HG03095 (cell line): ENCODE results near the gene DLEC1.
"Not testable (repeated sequence)": the region's sequence is repeated elsewhere in the genome, so short reads cannot be mapped to it uniquely, and the experiment has no call there.

Source experiments
- ATAC-seq: cut with Tn5 transposase; IDR thresholded peaks from one replicate; pipeline ENCODE4 v1.9.1; 2021; ENCODE audit warnings: moderate library complexity; ENCODE audit not compliant: unreplicated experiment

Gene DLEC1

DNA sequence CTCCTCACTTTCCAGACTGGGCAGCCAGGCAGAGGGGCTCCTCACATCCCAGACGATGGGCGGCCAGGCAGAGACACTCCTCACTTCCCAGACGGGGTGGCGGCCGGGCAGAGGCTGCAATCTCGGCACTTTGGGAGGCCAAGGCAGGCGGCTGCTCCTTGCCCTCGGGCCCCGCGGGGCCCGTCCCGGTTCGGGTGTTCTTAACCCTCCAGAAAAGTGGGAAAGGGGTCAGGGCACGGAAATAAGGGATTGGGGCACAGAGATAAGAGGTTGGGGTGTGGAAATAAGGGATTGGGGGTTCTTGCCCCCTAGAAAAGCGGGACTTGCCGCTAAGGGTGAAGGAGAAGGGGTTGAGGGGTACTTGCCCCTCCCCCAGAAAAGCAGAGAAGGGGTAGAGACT lies 43.3 kb downstream of the DLEC1 start:
- not testable (repeated sequence) for ATAC-seq

DNA sequence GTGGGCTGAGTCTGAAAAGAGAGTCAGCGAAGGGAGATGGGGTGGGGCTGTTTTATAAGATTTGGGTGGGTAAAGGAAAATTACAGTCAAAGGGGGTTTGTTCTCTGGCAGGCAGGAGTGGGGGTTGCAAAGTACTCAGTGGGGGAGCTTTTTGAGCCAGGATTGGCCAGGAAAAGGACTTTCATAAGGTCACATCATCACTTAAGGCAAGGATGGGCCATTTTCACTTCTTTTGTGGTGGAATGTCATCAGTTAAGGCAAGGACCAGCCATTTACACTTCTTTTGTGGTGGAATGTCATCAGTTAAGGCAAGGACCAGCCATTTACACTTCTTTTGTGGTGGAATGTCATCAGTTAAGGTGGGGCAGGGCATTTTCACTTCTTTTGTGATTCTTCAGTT lies 44.2 kb downstream of the DLEC1 start:
- ATAC-seq = not testable (repeated sequence)

DNA sequence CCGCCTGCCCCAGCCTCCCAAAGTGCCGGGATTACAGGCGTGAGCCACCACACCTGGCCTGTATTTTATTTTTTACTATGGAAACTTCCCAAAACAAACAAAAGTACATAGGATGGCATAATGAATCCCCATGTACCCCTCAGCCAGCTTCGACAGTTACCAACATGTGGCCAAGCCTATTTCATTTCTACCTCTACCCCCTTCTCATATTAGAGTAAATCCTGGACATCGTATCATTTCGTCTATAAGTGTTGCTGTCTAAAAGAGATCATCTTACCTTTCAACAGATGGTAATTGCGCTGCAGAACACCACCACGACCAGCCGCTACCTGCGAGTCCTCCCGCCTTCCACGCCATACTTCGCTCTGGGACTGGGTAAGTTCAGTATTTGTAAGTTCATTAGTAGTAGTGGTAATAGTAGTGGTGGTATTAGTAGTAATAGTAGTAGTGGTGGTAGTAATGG lies 44.9 kb downstream of the DLEC1 start:
- ATAC-seq = no peak

DNA sequence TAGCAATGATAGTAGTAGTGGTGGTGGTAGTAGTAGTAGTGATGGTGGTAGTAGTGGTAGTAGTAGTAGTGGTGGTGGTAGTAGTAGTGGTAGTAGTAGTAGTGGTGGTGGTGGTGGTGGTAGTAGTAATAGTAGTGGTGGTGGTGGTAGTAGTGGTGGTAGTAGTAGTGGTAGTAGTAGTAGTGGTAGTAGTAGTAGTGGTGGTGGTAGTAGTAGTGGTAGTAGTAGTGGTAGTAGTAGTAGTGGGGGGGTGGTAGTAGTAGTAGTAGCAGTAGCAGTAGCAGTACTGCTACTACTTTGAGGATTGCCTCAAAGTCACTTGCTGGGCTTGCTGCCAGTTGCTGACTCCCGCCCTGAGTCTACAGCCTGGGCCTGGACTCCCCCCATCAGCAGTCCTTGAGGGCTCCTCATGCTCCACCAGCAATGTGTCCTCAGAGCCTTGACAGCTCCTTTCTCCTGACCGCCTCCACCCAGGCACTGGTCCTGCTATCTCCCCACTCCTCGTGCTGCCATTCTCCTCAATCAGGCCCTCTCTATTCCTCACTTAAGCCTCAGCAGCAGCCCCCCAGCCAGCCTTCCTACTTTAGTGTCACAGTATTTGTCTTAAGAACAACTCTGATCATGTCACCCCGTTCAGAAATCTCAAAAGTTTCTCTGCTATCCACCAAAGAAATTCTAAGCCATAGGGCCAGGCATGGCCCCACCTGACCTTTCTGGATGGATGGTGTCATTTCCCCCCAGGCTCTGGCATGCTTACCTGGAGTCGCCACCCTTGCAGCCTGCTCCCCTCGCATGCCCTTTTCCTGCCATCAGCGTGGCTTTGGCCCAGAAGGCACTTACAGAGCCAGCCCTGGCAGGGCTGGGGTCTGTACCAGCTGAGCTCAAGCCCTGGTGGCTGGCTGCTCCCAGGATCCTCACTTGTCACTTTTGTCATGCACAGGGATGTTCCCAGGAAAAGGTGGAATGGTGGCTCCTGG lies 45.6 kb downstream of the DLEC1 start:
- no peak for ATAC-seq

DNA sequence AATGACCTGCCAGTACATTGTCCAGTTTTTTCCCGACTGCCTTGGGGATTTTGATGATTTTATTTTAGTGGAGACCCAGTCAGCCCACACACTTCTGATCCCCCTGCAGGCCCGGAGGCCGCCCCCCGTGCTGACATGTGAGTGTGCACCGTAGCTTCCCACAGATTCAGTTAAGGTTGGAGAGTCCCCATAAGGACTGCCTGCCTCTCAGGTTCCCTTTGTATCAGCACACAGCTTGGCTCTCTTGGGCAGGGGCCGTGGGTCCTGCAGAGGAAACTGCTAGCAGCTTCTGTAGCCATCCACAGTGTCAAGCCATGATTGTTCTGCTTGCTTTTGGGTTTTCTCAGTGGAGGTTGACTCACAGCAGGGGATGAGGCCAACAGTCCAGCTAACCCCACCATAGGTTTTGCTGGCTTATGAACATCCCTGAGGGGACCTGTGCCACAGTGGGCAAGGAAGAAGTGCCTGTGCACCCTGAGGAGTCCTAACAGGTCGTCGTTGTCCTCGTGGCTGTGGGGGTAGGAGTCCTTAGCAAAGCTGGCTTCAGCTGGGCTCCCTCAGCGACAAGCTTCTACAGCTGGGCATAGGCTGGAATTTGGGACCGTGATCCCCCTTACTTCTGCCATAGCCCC lies 46.4 kb downstream of the DLEC1 start:
- ATAC-seq = no peak

DNA sequence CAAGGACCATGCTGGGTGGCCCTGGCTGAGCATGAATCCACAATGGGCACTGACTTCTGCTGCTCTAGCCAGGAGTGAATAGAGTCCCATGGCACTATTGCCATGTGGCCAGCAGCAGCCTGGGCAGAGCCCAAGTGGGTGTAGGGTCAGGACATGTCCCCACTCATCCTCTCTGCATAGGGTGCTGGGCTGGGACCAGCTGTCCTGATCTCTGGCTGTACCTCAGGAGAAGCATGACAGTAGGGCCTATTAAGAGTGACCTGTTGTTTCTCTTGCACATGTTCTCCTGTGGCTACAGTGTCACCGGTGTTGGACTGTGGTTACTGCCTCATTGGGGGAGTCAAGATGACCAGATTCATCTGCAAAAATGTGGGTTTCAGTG lies 46.9 kb downstream of the DLEC1 start:
- no peak for ATAC-seq

DNA sequence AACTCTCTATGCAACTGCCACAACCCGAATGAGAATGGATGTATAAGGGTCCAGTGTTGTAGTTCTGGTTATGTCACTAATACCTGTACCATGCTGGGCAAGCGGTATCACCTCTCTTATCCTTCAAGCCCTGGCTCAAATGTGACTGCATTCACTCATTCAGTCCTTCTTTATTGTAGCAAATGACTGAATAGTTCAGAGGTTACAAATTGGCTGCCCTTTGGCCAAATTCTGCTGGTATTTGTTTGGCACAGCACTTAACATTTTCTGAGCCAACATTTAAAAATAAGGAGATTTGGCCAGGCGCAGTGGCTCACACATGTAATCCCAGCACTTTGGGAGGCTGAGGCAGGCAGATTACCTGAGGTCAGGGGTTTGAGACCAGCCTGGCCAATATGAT lies 47.5 kb downstream of the DLEC1 start:
- ATAC-seq = no peak

DNA sequence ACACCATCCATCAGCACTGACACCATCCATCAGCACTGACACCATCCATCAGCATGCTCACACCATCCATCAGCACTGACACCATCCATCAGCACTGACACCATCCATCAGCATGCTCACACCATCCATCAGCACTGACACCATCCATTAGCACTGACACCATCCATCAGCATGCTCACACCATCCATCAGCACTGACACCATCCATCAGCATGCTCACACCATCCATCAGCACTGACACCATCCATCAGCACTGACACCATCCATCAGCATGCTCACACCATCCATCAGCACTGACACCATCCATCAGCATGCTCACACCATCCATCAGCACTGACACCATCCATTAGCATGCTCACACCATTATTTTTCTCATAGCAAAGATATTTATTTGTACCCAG lies 48.3 kb downstream of the DLEC1 start:
- ATAC-seq = not testable (repeated sequence)

DNA sequence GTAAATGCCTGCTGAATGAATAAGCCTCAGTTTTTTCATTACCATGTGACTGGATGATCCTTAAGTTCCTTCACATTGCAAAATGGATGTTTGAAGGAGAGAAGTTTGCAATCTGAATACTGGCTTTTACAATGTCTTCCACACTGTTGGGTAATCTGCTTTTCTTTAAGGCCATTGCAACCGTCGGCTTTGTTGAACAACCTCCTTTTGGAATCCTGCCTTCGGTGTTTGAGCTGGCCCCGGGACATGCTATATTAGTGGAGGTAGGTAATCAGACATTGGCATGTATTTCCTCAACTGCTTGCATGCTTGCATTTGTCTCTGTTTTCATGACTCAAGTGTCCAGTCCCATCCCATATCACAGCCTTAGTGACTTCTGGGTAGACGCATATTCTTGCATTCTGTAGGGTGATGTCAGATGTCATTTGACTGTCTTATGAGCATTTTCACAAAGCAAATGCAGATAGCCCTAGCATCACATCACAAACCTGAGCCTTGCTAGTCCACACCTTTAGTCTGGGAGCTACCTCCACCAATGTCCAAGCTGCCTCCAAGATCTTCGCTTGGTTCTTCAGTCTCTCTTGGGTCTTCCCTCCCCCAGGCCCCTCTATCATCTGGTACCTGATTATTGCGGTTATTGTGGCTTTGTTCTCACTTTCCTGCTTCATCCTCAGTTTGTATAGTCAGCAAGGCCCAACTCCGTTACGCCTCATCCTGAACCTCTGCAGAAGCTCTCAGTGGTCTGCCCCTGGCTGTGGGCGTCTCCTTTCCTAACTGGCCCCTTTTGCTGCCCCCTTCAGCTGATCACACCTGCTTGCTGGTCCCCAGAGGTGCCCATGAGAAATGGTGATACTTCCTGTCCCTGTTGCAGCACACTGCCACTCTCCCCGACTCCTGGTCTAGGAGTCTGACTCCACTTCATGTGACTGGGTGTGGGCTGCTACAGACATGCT lies 49.4 kb downstream of the DLEC1 start:
- no peak for ATAC-seq

DNA sequence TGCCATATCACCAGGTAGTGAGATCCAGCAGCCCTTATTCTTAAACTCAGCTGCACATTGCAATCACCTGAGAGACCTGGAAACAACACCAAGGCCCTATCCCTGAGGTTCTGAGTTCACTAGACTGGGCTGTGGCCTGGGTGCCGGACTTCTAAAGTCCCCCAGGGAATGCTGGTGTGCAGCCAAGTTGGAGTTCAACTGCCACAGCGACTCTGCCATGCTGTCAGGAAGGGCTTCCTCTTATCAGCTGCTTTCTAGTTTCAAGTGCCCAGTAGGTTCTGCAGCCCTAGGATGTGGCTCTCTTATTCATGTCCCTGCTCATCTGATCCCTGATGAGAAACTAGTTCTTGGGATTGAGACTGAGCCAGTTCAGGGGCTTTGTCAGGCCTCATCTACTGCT lies 50.2 kb downstream of the DLEC1 start:
- no peak for ATAC-seq

DNA sequence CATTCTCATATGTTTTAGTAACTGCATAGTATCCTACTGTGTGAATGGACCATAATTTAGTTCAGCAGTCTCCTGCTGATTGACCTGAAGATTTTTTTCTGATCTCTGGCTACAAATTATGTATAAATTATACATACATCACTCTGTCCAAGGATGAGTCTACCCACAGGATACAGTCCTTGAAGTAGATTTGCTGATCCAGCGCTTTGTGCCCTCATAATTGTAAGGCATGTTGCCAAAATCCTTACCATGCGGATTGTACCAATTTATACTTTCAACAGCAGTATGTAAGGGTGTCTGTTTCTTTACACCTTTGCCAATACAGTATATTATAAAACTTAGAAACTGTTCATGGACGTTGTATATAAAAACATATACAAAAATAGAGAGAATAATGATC lies 51.4 kb downstream of the DLEC1 start:
- no peak for ATAC-seq

DNA sequence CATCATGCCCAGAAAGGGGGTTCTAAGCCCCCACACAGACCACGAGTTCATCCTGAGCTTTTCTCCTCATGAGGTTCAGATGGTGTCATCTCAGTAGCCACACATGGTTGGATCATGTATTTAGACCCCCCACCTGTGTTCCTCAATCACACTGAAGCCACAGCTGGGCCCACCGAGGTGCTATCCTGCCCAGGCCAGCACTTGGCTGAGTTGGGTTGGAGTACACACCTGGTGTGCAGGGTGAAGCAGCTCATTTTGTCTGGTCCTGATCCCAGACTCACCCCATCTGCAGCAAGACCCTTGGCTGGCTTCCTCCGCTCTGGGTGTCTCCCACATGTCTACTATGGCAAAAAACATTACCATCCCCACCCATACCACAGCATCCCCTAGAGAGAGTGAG lies 56.0 kb downstream of the DLEC1 start:
- no peak for ATAC-seq

DNA sequence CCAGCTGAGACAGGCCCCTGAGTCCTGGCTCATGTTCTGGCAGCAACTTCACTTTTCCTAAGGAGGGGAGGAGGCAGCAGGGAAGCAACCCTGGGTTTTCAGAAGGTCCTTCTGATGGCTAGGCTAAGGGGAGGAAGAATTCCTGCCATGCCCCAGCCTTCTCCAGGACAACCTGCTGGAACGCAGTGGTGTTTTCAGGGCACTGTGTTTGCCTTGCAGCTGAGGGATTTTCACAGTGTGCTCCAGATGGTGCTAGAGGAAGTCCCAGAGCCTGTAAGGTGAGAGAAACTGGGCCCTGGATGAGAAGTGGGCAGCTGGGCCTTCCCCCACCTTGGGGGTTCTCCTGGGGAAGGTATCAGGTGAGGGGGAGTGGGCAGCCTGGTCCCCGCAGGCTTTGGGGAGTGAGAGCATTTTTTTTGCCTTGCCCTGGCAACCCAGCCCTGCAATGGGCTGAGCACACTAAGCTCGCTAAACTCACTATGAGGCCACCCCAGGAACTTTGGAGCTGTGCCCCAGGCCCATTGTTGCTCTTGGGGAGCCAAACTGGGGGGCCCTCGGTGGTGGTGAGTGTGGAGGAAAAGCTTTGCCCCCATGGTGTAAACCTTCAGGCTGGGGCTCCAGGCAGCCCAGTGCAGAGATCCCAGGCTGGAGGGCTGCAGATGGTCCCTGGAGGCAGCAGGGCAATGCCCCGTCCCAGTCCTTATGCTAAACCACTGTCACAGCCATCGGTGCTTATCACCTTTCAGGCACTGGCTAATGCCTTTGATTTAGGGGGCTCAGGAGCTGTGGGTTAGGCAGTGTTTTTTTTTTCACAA lies 56.9 kb downstream of the DLEC1 start:
- ATAC-seq = no peak

DNA sequence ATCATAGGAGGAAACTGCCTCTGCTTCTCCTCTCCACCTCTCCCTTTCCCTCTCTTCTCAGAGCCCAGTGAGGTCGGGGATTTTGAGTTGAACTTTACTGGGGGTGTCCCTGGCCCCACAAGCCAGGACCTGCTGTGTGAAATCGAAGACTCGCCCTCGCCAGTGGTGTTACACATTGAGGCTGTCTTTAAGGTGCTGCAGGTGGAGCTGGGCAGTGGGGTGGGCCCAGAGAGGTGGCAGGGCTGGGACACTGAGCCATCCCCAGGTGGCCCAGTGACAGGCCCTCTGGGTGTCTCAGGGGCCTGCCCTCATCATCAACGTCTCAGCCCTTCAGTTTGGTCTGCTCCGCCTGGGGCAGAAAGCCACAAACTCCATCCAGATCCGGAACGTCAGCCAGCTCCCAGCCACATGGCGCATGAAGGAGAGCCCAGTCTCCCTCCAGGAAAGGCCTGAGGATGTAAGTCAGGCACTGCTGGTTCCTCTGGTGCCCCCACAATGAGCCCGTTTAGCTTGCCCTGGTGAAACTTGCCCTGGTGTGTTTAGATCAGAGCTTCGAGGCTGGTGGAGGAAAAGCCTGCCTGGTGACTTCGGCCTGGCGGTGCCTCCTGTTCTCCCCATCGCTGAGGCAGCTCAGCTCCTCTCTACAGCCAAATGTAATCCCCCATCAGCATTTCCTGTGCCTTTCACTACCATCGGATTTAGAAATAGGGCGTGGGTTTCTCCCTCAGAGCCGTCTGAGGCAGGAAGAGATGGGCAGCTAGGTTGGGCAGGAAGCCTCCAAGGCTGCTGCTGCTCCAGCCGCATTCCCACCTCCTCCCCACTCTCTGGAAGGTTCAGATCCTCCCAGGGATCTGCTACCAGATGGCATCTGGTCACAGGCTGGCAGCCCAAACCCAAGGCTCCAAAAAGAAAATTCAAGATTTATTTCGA lies 58.7 kb downstream of the DLEC1 start:
- no peak for ATAC-seq

DNA sequence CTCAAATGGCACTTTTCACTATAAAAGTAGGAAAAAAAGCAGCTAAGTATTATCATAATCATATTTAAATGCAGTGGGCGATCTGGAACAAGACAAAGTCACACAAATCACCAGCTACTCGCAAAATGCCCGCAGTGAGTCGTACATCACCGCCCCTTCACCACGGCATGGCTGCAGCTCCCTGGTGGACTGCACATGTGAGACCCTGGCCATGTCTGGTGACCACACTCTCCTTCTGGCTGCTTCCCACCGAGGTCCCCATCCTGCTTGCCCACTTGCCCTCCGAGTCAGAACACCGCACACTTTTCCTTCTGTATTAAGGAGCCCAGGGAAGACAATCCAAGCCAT lies 59.3 kb downstream of the DLEC1 start:
- no peak for ATAC-seq

DNA sequence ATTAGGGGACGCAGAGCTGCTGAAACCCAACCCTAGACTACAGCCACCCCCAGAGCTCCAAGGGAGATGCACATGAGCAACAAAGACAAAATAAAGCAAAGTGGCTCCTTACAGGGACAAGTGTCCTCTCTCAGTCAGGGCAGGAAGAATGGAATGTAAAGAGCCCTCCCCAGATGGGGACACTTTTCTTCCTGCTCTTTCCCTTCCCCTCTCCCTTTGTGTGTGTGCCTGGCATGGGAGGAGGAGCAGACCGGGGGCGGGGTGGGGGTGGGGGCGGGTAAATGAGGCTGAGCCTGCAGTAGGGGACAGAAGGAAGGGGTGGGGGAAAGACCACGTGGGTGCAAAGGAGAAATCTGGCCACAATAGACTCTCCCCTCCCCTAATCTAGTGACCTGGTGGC lies 60.5 kb downstream of the DLEC1 start:
- ATAC-seq = no peak

DNA sequence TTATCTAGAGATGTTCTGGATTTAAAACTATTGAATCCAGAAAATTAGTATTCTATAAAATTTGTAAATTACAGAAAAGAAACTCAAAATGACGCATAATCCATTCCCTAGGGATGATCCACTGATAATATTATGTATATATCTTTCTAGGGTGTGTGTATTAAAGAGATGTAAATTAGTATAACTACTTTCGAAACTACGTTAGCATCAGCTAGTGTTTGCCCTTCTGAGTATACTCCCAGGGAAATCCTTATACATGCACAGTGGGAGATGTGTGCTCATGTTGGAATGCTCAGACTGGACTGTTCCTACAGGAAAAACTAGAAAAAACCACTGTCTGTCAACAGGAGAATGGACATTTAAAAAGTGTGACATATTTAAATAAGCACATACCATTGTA lies 61.5 kb downstream of the DLEC1 start:
- ATAC-seq = no peak

DNA sequence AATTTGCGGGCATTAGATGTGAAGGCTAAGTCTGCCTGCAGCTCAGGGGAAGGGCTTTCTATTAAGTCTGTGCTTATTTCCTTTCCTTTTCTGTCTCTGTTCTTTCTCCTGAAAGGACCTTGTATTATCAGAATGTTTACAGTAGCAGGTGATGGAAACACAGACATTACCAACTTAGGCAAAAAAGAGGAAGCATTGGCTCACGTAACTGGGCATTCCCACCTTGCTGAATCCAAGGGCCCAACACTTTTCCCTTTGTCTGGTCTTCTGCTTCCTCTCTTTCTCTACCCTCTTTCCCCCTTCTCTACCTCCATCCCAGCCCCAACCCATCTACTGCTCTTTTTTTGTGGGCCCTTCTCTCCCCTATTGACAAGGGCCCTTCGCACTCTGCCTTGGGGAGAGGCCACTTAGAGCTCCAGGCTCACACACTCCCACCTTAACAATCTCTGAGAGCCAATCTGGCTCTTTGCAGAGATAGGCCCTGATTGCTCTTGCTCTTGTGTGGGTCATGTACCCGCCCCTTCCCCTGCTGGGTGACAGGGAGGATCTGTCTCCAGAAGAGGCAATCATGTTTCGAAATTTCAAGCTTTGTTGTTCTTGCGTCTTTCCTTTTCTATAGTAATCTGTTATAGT lies 62.9 kb downstream of the DLEC1 start:
- ATAC-seq = no peak

DNA sequence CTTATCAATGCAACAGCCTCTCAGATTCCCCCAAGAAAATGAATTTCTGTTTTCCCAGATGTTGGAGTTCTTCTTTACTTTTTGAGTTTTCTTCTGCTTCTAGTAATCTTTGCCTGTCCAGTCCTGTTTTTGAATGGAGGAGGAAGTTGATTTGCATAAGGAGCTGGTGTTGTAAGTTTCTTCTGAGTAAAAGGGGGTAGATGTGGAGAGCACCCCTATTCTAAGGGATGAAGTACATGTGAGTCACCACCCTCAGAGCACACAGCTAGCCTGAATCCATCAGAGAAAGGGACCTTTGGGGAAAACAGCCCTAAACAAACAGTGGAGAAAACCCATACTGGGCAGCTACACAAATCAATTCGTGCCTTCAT lies 63.4 kb downstream of the DLEC1 start:
- ATAC-seq = no peak
